K562 treated with DMSO at 1 percent for 48 hours (cell line): ENCODE data around the gene OR56A3. TPM values are rescaled to one million over a fixed set of nuclear protein-coding genes. Genes with fewer than 3 reads are reported as not detected.

Experiments
- total RNA-seq: library from RNA; unstranded; fragments of 300-600 nt; gene quantifications from 2 replicates; pipeline ENCODE4 v1.2.3, GENCODE V29; 2022; ENCODE audit warnings: low replicate concordance; ENCODE audit errors: extremely low read depth

The OR56A3 gene, protein sequence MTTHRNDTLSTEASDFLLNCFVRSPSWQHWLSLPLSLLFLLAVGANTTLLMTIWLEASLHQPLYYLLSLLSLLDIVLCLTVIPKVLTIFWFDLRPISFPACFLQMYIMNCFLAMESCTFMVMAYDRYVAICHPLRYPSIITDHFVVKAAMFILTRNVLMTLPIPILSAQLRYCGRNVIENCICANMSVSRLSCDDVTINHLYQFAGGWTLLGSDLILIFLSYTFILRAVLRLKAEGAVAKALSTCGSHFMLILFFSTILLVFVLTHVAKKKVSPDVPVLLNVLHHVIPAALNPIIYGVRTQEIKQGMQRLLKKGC
- not detected in 2 replicates for total RNA-seq

DNA sequence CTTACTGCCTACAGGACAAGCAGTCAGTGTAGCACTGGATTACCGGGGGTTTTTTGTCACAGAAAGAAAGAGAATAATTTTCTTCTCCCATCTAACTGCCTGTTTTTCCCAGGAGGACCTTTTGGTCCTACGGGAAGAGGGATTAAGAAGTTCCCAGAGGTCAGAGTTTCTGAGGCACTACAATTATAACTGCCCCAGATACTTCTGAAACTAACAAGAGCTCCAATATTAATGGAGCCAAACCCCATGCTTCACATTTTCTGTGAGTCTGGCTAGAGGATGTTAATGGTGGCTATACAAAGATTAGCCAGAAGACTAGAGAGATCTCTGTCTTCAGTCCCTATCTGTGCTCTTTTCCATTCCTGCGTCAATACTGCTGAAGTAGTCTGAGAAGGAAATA lies at the start of gene OR56A3:
OR56A3 (plus strand) TSS at position 301 of the 400 bp plus-strand sequence. CDS start 5,096 bp downstream, outside the sequence.

GRCh38 chr11:5892908-5893307 lies 49.1 kb upstream of the OR56A3 start, which contains the start of gene OR52E5:
Gene OR52E5, plus strand, starts transcription at chr11:5893208. Its CDS starts 7,569 bp downstream, at chr11:5900777.

GRCh38 chr11:5968394-5968793 lies 26.3 kb downstream of the OR56A3 start, which contains the start of gene OR56A5:
Gene OR56A5, minus strand, starts transcription at chr11:5968494. Its CDS starts 0 bp downstream, at chr11:5968494.

DNA sequence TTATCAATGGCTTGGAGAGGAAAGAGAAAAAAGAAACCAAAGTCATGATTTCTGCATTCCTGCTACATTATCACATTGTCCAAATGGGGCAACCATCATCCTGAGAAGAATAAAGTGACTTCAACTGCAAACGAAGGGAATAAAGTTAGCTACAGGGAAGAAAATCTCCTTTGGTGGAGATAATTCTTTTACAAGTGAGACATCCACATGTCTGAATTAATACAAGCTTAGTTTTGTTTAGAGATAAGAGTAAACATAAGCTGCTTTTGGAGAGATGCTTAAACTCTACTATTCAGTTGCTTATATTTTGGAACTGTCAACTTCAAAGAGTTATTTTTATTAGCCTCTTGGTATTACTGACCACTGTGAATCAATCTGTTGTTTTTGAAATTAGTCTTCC lies 44.8 kb downstream of the OR56A3 start, which contains the start of gene OR52L1:
OR52L1 (minus strand) TSS at position 101 of the 400 bp plus-strand sequence; CDS start at position 46, 55 bp downstream.

Other genes with a start within 250 kb of the OR56A3 start
- not detected in 2 replicates for gene OR56B1, start 205.8 kb upstream of the OR56A3 start, total RNA-seq
- gene OR52N4, start 188.0 kb upstream of the OR56A3 start, total RNA-seq, result not detected in 2 replicates
- gene OR52N5, start 158.9 kb upstream of the OR56A3 start, total RNA-seq, result not detected in 2 replicates
- gene OR52N1, start 151.0 kb upstream of the OR56A3 start, total RNA-seq, result not detected in 2 replicates
- not detected in 2 replicates for gene OR52N2, start 133.3 kb upstream of the OR56A3 start, total RNA-seq
- not detected in 2 replicates for gene OR52E6, start 100.4 kb upstream of the OR56A3 start, total RNA-seq
- gene OR52E8, start 84.6 kb upstream of the OR56A3 start, total RNA-seq, result not detected in 2 replicates
- not detected in 2 replicates for gene OR52E4, start 61.6 kb upstream of the OR56A3 start, total RNA-seq
- not detected in 2 replicates for gene OR52E5, start 49.0 kb upstream of the OR56A3 start, total RNA-seq
- gene OR56A5, start 26.2 kb downstream of the OR56A3 start, total RNA-seq, result not detected in 2 replicates
- gene OR52L1, start 44.7 kb downstream of the OR56A3 start, total RNA-seq, result not detected in 2 replicates
- not detected in 2 replicates for gene OR56A4, start 64.7 kb downstream of the OR56A3 start, total RNA-seq
- gene OR56A1, start 88.5 kb downstream of the OR56A3 start, total RNA-seq, result not detected in 2 replicates
- not detected in 2 replicates for gene OR56B4, start 165.4 kb downstream of the OR56A3 start, total RNA-seq
- gene OR52B2, start 228.1 kb downstream of the OR56A3 start, total RNA-seq, result not detected in 2 replicates